Fibroblast of skin of right biceps (primary cell): Measurements from ENCODE around the gene AURKAIP1.
"Not testable (repeated sequence)": the region's sequence is repeated elsewhere in the genome, so short reads cannot be mapped to it uniquely, and the experiment has no call there.

Source experiments
- DNase-seq: peaks from one replicate; pipeline ENCODE4 v3.0.0-alpha.2; 2013

The AURKAIP1 gene

DNA sequence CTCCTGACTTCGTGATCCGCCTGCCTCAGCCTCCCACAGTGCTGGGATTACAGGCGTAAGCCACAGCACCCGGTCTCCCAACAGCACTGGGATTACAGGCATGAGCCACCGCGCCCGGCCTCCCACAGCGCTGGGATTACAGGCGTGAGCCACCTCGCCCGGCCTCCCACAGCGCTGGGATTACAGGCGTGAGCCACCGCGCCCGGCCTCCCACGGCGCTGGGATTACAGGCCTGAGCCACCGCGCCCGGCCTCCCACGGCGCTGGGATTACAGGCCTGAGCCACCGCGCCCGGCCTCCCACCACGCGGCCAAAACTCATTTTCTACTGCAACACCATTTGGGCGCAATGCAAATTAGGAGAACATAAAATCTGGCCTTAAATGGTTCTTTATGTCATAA lies 10.3 kb upstream of the AURKAIP1 start:
- not testable (repeated sequence) for DNase-seq

DNA sequence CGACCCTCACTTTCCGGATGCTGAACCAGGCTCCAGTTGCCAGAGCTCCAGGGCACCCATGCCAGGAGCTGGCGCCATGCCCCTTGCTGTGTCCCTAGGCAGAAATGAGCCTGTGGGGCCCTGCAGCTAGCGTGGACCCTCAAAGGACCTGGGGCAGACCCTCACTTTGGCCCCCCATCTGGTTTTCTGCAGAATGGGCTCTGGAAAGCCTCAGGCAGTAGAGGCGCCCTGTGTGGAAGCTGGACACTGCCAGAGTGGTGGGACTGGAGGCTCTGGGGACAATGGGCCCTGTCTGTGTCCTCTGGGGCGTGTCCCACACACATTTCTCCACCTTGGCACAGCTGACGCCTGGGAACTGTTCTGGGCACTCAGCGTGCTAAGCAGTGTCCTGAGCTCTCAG lies 6.3 kb upstream of the AURKAIP1 start:
- DNase-seq = no peak

DNA sequence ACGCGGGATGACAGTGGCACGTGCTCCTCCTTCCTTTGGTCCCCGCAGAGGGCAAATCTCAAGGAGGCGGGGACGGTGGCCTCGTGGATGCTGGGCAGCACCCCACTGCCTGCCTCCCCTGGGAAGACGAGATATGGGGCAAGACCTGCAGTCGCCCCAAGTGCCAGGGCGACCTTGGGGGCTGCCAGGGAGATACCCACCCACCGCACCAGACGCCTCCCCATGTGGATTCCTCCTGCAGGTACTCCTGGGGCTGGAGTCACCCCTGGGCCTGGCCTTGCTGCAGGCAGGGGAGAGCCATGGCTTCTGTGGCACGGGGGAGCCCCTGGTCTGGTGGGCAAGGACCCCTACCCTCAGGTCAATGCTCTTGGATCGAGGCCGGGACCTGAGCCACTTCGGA lies 5.9 kb upstream of the AURKAIP1 start:
- DNase-seq = no peak

DNA sequence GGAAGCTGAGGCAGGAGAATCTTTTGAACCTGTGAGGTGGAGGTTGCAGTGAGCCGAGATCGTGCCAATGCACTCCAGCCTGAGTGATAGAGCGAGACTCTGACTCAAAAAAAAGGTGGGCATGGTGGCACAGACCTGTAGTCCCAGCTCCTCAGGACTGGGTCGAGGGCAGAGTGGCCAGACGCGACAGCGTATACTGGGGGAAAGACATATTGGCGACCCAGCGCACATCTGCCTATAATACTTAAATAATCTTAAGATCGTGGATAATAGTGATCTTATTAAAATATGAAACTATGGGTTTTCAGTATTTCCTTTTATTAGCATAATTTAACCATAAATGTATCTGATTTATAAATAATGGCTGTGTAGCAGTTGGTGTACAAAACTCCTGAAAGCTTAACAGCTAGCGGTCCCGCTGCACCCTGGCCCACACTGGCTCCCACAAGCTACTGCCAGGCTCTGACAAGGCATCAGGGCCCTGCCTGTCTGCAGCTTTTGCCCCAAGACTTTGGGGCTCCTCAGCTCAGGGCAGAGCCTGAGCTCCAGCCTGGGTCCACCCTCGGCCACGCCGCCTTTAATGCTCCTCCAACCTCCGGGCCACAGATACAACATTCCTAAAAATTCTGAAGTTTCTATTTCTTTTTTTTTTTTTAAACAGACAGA lies 2.7 kb upstream of the AURKAIP1 start:
- DNase-seq = no peak

DNA sequence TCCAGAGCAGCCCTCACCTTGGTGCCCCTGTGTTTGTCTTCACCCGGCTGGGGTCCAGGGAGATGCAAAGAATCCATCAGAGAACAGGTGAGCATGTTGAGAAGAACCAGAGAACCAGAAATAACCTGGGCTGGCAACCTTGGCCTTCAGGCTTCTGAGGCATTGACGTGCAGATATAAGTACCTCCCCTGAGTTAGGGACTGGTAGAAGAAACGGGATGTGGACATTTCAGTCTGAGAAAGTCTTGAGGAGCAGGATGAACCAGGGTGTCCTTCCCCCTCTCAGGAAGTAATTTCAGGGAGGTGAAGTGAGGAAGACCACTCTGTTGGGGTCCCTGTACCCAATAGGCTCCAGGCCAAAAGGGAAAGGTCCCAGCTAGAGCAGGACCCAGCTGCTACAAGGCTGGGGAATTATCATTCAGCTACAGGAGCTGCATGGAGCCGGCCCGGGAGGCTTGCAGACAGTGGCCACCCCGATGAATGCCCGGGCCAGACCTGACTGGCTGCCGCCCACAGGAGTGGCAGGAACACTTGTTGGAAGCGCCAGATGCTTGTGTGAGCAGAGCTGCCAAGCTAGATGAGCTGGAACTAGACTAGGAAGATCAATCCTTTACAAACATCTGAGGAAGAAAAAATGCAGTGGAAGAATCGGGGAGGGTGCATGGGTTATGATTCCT lies 1.7 kb upstream of the AURKAIP1 start:
- no peak for DNase-seq

DNA sequence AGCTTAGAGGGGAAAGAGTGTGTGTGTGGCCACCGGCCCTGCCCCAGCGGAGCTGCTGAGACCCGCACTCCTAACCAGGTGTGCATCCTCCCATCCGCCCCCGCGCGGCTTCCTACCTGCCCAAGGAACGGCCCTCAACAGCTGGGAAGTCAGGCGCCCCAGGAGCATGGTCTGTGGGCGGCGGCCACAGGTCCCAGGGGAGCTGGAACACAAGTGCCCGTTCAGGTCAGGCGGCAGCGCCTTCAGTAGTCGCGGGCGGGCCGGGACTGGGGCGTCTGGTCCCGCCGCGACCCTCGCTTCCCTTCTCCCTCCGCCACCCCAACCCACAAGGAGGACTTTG lies 448 bp downstream of the AURKAIP1 start:
- no peak for DNase-seq

DNA sequence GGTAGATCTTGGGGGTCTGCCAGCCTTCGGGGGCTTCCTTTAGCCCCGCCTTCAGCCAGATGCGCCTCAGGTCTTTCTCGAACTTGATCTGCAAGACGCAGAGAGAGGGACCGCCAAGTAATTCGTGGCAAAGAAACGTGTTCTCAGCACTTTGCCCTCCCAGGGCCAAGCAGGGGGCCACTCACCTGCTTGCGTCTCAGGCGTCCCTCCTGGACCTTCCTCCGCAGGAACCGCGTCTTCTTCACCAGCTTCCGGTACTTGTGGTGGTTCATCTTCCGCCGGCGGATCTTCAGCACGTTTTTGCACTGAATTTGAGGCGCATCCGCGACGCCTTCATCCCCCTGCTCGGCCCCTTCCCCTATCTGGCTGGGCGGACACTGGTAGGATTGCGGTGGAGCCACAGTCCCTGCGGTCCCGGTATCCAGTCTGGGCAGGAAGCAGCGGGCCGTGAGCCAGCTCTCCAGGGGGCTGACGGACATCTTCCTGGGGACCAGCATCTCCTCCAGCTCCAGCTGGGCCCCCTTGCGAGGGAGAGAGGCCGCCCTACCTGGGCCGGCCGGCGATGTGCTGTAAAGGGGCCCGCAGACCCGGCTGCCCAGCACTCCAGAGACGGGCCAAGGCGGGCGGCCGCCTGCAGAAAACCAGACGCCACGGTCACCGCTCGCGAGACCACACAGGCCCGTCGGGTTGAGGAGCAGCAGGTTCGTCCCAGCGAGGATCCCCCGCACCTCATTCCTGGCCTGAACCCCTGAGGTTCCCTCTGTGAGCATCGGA lies 1.0 kb downstream of the AURKAIP1 start:
- DNase-seq = no peak

DNA sequence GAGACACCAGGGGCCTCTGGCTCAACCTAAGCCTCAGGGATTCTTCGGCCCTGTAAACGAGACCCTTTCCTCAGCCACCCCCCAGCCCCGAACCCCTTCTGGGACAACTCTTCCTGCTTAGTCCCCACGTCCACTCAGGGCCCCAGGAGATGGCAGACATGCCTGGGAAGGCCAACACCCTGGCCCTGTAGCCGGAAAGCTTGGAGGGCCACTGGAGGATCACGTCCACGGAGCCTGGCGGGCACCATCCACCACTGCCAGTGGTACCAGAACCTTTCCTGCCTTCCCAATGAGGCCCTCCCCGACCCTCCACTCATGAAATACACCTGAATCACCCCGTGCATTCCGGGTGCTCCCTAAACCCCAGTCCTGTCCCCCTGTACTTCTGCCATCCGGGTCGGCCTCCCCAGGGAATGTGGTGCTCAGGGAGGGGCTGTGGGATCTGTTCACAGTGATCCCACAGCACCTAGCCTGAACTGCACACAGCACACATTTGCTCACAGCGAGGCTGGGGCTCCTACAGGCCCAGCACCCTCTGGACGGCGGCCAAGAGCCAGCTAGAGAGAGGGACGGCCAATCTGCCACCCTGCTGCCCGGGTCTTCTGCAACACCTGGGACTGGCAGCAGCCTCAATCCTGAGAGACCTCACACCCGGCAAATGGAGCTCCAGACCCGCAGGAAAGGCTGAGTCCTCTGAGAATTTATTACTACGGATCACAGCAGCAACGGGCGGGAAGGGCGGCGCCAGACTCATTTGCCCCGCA lies 1.8 kb downstream of the AURKAIP1 start:
- DNase-seq = no peak

DNA sequence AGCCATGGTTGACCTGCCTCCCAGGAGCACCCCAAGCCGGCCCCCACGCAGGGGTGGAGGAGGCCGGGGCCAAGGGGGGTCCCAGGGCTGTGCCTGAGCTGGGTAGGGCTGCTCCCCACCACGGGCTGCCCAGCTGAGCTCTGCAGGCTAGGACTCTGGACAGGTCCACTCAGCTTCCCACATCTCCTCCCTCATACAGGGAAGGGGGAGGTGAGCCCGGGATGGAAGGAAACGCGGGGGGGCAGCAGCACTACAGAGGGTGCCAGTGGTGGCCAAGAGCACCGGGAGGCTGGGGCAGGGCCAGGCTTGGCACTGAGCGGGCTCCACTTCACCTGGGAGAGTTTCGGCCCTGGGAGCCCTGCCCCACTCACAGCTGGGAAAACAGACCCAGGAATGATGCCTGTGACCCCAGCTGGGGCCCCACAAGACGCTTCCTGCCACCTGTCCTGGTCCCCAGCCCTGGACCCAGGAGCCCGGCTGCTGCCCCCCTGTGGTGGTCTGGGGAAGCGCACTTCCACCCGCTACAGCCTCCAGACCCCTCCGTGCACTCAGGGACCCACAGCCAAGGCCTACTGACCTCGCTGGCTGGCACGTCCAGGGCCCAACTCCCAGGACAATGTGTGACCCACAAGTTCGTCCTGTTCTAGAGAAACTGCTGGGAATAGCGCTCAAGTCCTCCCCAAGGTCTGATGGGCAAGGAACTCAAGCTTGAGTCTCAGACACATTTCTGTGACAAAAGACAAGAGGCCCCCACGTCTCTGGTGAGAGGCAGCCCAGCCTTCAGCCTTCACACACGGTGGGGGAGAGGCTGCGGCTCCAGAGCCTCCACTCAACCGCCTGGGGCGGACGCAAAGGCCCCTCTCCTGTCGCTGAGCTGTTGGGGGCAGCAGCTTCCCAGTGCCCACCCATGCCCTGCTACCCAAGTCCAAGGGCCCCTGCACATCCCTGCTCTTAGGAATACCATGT lies 3.0 kb downstream of the AURKAIP1 start:
- peak; percentile 52 for DNase-seq

DNA sequence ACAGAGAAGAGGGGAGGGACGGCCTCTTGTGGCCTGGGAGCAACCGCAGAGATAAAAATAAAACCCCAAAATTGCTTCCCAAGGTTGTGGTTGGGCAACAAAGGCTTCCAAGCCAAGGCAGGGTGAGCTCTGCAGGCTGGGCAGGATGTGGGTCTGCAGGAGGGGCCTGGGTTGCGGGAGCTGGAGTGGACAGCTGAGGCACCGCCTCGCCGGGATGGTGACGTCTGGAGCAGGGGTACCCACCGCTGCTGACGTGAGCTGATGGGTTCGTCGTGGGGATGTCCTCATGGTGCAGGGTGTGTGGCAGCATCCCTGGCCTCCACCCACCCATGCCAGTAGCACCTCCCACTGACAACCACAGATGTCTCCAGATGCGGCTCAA lies 3.7 kb downstream of the AURKAIP1 start:
- no peak for DNase-seq

DNA sequence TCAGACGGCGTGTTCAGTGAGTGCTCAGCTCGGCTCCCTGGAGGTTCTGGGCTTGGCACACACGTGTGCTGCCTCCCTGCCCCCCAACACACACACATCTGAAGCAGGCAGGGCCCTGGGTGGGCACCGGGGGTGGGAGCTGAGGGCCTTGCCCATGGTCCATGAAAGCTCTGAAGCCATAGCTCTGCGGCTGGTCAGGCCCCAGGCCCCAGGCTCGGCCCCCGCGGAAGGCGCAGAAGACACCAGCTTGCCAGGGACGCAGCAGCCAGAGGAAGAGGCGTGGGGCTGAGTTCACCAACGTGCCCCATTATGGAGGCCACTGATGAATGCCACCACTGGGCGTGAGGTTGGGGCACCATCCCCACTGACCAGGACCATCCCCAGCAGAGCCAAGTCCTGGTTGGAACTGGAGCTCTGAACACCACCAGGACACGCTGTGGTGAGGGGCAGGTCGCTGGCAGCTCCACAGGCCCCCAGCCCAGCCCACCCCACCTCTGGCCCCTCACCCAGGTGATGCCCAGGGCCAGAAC lies 4.2 kb downstream of the AURKAIP1 start:
- no peak for DNase-seq

DNA sequence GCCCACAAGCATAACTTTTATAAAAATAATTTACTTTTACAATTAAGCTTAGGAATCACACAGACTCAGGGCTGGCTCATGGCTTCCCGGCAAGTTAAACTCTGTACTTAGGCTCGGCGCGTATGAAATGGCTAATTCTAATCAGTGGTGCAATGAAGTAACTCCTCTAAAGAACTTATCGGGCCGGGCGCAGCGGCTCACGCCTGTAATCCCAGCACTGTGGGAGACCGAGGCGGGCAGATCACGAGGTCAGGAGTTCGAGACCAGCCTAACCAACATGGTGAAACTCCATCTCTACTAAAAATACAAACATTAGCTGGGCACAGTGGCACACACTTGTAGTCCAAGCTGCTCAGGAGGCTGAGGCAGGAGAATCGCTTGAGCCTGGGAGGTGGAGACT lies 4.9 kb downstream of the AURKAIP1 start:
- not testable (repeated sequence) for DNase-seq

DNA sequence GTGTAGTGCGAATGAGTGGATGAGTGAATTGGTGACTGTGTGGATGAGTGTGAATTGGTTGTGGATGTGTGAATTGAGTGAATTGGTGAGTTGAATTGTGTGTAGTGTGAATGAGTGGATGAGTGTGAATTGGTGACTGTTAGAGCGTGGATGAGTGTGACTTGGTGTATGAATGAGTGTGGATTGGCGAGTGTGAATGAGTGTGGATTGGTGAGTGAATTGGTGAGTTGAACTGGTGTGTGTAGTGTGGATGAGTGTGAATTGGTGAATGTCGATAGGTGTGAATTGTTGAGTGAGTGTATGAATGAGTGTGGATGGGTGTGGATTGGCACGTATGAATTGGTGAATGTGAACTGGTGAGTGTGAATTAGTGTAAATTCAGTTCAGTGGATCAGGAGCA lies 7.7 kb downstream of the AURKAIP1 start:
- DNase-seq = no peak

DNA sequence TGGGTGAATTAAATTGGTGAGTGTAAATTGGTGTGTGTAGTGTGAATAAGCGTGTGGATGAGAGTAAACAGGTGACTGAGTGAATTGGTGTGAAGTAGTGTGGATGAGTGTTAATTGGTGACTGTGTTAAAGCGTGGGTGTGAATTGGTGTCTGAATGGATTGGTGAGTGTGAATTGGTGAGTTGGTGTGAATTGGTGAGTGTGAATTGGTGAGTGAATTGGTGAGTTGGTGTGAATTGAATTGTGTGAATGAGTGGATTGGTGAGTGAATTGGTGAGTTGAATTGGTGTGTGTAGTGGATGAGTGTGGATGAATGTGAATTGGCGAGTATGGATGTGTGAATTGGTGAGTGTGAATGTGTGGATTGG lies 8.3 kb downstream of the AURKAIP1 start:
- no peak for DNase-seq

DNA sequence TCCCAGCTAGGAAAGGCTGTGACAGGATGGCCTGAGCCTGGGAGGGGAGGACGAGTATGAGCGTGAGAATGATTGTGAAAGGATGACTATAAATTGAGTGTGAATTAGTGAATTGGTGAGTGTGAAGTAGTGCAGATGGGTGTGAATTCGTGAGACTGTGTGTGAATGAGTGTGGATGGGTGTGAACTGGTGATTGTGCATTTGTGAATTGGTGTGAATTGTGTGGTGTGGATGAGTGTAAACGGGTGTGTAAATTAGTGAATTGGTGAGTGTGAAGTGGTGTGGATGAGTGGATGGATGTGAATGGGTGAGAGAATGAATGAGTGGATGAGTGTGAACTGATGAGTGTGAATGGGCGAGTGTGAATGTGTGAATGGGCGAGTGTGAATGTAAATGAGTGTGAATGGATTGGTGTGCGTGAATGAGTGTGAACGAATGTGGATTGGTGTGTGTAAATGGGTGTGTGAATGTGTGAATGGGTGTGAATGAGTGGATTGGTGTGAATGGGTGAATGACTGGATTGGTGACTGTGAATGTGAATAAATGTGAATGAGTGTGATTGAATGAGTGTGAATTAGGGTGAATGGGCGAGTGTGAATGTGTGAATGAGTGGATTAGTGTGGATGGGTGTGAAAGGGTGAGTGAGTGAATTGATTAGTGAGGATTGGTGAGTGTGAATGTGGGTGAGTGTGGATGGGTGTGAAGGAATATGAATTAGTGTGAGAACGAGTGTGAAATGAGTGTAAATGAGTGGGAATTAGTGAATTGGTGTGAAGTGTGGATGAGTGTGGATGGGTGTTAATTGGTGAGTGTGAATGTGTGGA lies 8.9 kb downstream of the AURKAIP1 start:
- DNase-seq = no peak

DNA sequence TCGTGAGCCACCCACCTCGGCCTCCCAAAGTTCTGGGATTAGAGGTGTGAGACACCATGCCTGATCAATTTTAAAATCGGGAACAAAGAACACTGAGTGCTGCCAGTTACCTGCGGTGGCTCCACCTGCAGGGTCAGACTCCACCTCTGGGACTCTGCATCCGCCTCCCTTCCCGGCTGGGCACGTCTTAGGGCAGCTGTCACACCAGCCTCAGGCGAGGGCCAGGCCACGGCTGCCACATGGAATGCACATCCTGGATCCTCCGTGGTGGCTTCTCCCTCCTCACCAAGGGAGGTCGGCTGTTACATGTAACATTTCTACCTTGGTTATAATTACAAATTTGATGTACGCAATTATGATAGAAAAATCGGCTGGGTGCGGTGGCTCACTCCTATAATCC lies 10.7 kb downstream of the AURKAIP1 start:
- DNase-seq = no peak

DNA sequence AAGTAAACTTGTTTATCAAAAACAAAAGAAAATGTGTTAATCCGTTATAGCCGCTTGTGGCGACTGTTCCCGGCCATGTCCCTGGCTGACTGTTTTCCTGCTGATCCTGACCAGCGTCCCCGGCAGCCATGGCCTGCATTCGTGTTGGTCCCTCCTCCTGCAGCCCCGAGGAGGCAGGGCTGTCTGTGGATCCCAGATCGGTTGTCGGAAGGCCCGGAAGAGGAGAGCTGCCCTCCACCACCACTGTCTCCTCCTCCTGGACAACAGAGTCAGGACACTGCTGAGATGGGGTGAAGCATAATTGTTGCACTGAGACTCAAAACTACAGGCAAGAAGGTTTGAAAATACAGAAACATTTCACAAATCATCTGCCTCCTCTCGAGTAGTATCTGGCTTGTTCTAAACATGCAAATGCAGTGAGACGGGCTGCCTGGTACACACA lies 13.0 kb downstream of the AURKAIP1 start:
- DNase-seq = peak; percentile 83

DNA sequence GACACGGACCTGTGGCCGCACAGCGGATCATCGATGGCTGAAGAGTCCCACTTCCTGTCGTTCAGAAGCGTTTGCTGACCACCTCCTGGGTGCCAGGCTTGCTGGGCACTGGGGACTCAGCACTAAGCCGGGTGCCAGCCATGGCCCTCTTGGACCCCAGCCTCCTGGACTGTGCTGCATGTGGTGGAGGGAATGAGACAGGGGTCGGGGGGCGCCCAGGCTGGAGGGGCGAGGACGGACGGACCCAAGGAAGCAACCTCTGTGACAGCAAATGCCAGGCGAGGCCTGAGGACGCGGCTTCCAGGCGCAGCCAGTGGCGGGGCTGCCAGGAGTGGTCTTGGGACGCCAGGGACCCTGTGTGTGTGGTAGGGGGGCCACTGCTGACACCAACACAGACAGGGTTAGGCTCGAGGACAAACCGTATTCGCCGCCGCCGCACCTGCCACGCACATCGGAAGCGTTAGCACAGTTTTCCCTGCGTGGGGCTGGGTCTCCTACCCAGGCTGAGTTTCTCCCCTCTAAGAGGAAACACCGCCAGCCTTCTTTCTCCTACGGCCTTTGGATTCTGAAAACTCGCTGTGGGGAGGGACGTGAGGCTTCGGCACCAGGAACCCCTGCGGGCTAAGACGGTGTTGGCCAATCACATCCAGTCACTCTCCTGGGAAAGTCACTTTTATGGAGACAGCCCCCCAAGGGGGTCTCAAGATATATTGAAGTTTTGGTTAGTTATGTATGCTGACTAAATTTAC lies 13.6 kb downstream of the AURKAIP1 start:
- no peak for DNase-seq

DNA sequence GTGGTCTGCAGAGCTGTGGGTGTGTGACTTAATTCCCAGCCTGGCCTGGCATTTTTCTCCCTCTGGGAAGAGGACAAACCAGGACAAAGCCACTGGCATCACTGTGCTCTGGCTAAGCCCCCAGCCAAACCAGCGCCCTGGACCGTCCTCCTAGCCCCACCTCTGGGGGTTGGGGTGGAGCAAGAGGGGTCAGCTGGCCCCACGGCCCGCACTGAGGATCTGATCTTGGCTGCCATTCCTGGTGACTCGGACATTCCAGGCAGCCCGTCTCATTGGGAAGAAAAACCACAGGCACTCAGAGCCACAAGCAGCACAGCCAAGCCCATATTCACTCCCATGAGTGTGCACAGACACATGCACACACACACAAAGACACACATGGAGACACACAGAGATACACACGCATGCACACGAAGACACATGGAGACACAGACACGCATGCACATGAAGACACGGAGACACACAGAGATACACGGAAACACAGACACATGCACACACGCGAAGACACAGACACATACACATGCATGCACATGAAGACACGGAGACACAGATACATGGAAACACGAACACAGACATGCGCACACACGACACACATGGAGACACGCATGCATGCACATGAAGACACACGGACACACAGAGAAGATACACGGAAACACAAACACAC lies 14.4 kb downstream of the AURKAIP1 start:
- DNase-seq = peak; percentile 95
